ENCODE measurements around the gene ABHD17B. TPM values are rescaled to one million over a fixed set of nuclear protein-coding genes. Genes with fewer than 3 reads are reported as not detected.

Gene ABHD17B
- total RNA-seq, 3 donors from 2014 or later = 13.6 to 26.3 (median 23.3) TPM

DNA sequence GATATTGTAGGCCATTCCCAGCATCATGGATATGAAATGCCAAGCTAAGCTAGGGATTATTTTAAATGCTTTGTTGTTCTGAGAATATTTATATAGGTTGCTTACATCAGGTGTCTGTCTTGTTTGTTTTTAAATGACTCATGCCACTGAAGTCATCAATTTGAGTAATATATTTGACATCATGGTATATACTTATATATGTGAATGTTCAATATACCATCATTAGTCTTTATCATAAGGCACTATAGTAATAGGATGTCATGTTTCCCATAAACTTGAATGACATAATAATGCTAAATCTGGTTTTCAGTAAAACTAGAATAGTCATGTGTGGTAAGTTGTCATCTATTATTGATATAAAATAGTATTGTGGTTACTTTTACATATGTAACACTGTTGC, 13.6 kb upstream of the ABHD17B start:
- intact Hi-C loops (cut with DNase I; ENCODE audit: low total_unique reads) = no loop called here
- Histone ChIP-seq H3K27me3 (no peaks in the 10 kb centered on the region), H3K4me3 (no peak overlapping the region), H3K27ac (no peak overlapping the region), H3K9me3 (no peaks in the 10 kb centered on the region), H3K4me1 (no peaks in the 10 kb centered on the region), H3K36me3 (no peaks in the 10 kb centered on the region)
- TF ChIP-seq, protein P1, sequence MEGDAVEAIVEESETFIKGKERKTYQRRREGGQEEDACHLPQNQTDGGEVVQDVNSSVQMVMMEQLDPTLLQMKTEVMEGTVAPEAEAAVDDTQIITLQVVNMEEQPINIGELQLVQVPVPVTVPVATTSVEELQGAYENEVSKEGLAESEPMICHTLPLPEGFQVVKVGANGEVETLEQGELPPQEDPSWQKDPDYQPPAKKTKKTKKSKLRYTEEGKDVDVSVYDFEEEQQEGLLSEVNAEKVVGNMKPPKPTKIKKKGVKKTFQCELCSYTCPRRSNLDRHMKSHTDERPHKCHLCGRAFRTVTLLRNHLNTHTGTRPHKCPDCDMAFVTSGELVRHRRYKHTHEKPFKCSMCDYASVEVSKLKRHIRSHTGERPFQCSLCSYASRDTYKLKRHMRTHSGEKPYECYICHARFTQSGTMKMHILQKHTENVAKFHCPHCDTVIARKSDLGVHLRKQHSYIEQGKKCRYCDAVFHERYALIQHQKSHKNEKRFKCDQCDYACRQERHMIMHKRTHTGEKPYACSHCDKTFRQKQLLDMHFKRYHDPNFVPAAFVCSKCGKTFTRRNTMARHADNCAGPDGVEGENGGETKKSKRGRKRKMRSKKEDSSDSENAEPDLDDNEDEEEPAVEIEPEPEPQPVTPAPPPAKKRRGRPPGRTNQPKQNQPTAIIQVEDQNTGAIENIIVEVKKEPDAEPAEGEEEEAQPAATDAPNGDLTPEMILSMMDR (IDR thresholded peaks at IDR 0.05) = no peak
- TF ChIP-seq POLR2A (IDR thresholded peaks at IDR 0.05) = no peak
- no peak for TF ChIP-seq POLR2AphosphoS5 (IDR thresholded peaks at IDR 0.05)
- DNase-seq (ENCODE audit: low spot score in 2 of 2) = no peak

DNA sequence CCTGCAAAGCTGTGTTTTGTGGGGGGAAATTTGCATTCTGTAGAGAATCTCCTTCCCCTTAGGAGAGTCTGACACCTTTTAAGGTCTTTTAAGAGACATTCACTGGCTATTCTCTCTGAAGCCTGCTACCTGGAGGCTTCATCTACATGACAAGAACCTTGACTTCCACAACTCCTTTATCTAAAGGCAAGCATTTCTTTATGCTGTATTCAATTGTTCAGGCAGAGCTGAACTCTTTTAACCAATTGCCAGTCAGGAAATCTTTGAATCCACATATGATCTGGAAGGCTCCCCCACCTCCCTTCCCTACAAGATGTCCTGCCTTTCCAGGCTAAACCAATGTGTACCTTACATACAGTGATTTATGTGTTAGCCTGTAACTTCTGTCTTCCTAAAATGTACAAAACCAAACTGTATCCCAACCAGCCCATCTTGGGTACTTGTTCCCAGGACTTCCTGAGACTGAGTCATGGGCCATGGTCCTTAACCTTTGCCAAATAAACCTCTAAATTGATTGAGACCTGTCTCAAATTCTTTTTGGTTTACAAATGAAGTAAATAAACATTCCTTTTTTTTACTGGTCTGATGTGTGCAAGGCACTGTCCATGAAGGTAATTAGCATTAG, 10.3 kb upstream of the ABHD17B start:
- Histone ChIP-seq H3K27ac (no peak overlapping the region), H3K4me1 (no peaks in the 10 kb centered on the region), H3K9me3 (no peaks in the 10 kb centered on the region), H3K27me3 (no peaks in the 10 kb centered on the region), H3K4me3 (no peak overlapping the region), H3K36me3 (no peaks in the 10 kb centered on the region)
- DNase-seq (ENCODE audit: low spot score in 2 of 2) = no peak
- intact Hi-C loops (cut with DNase I; ENCODE audit: low total_unique reads) = no loop called here
- TF ChIP-seq POLR2A (IDR thresholded peaks at IDR 0.05) (no peak), POLR2AphosphoS5 (IDR thresholded peaks at IDR 0.05) (no peak)
- TF ChIP-seq, protein P1 (IDR thresholded peaks at IDR 0.05) = no peak

DNA sequence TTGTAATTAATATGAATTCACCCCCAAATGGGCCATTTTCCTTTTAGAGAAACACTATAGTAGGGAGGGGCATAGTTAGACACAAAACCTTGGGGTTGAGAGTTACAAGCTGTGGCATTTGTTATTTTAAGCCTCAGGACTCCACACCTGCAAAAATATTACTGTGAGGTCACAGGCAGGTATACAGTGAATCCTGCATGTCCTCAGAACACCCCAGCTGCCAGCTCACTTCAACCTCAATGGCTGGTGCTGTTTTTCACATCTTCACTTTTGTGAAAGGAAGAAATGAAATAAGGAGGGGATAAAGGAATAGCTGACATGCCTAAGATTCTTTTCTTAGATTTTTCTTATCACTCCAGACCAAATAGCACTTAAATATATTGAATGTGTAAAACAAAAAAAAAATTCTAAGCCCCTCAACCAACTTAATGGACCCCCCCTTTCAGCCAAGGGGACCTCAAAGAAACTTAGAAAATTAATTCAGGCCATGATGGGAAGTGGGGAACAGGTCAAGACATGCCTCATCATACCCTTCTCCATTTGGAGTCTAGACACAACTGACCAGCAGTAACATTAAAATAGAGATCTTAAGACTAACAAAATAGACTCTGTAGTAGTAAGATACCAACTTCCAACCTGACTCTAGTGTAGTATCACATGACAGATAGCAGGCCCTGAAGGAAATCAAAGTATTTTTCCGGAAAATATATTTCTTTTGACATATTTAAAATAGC, 9.6 kb upstream of the ABHD17B start:
- no peaks in the 10 kb centered on the region for H3K36me3 ChIP-seq
- no peaks in the 10 kb centered on the region for H3K4me1 ChIP-seq
- TF ChIP-seq POLR2A (IDR thresholded peaks at IDR 0.05) = no peak
- TF ChIP-seq, protein P1 (IDR thresholded peaks at IDR 0.05) = no peak
- no peak for TF ChIP-seq POLR2AphosphoS5 (IDR thresholded peaks at IDR 0.05)
- DNase-seq (ENCODE audit: low spot score in 2 of 2) = no peak
- intact Hi-C loops (cut with DNase I; ENCODE audit: low total_unique reads) = no loop called here
- no peak overlapping the region for H3K27ac ChIP-seq
- no peak overlapping the region for H3K4me3 ChIP-seq
- no peaks in the 10 kb centered on the region for H3K27me3 ChIP-seq
- no peaks in the 10 kb centered on the region for H3K9me3 ChIP-seq

DNA sequence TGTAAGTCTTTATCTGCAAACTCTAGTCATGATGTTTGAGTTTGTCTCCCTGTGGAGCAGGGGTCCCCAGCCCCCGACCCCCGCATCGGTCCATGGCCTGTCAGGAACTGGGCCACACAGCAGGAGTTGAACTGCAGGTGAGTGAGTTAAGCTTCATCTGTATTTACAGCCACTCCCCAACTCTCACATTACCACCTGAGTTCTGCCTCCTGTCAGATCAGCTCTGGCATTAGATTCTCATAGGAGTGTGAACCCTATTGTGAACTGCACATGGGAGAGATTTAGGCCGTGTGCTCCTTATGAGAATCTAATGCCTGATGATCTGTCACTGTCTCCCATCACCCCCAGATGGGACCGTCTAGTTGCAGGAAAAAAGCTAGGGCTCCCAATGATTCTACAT, 7.4 kb upstream of the ABHD17B start:
- TF ChIP-seq POLR2A (IDR thresholded peaks at IDR 0.05) (no peak), POLR2AphosphoS5 (IDR thresholded peaks at IDR 0.05) (no peak)
- TF ChIP-seq, protein P1 (IDR thresholded peaks at IDR 0.05) = no peak
- intact Hi-C loops (cut with DNase I; ENCODE audit: low total_unique reads) = no loop called here

GRCh38 chr9:71916834-71917534, 6.0 kb upstream of the ABHD17B start:
- Histone ChIP-seq H3K4me3 (no peak overlapping the region), H3K27me3 (no peaks in the 10 kb centered on the region), H3K9me3 (no peaks in the 10 kb centered on the region), H3K27ac (no peak overlapping the region), H3K4me1 (peaks cover 0 to 7% of the 10 kb centered on the region in 2 donors), H3K36me3 (no peaks in the 10 kb centered on the region)
- no peak for DNase-seq (ENCODE audit: low spot score in 2 of 2)
- TF ChIP-seq POLR2A (IDR thresholded peaks at IDR 0.05) (no peak), POLR2AphosphoS5 (IDR thresholded peaks at IDR 0.05) (no peak)
- TF ChIP-seq, protein P1 (IDR thresholded peaks at IDR 0.05) = no peak
- intact Hi-C loops (cut with DNase I; ENCODE audit: low total_unique reads) = no loop called here

More for the DNA sequence above, 7.4 kb upstream of the ABHD17B start:
- no peaks in the 10 kb centered on the region for H3K9me3 ChIP-seq
- no peaks in the 10 kb centered on the region for H3K36me3 ChIP-seq
- peaks cover 0 to 2% of the 10 kb centered on the region in 2 donors for H3K4me1 ChIP-seq
- H3K27ac ChIP-seq = no peak overlapping the region
- no peaks in the 10 kb centered on the region for H3K27me3 ChIP-seq
- no peak for DNase-seq (ENCODE audit: low spot score in 2 of 2)
- H3K4me3 ChIP-seq = no peak overlapping the region

All from breast epithelium (tissue), 4 donors.